ENCODE measurements around the gene PDE4B.

Gene PDE4B

GRCh38 chr1:66323958-66324625 lies 531.4 kb downstream of the PDE4B start:
- no peak for DNase-seq

GRCh38 chr1:66325594-66326380 lies 533.1 kb downstream of the PDE4B start:
- no peak for DNase-seq

GRCh38 chr1:66326867-66327266 lies 534.2 kb downstream of the PDE4B start:
- no peak for DNase-seq

GRCh38 chr1:66327588-66327987 lies 534.9 kb downstream of the PDE4B start:
- no peak for DNase-seq

- DNase-seq: no peak
Measured at GRCh38 chr1:66328896-66329295, 536.2 kb downstream of the PDE4B start.

- peak; percentile 40 for DNase-seq
Measured at GRCh38 chr1:66330722-66331141, 538.0 kb downstream of the PDE4B start.

DNA sequence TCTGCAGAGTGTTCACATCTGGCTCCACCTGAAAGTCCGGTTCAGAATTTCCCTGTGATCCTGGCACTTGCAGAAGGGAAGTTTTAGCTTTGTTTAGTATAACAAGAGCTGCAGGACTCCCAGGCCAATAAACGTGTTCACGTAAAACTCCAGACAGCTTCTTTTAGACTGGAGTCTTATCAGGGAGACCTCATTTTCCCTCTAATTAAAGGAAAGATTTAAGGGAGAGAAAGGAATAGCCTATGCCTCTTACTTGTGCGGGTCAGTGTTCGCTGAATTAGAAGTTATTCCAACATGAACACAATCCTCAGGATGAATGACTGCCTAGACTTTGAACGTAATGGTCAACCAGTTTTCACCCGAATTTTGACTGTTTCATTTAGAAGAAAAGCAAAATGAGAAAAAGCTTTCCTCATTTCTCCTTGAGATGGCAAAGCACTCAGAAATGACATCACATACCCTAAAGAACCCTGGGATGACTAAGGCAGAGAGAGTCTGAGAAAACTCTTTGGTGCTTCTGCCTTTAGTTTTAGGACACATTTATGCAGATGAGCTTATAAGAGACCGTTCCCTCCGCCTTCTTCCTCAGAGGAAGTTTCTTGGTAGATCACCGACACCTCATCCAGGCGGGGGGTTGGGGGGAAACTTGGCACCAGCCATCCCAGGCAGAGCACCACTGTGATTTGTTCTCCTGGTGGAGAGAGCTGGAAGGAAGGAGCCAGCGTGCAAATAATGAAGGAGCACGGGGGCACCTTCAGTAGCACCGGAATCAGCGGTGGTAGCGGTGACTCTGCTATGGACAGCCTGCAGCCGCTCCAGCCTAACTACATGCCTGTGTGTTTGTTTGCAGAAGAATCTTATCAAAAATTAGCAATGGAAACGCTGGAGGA lies 539.2 kb downstream of the PDE4B start:
- peak; percentile 70 for DNase-seq

GRCh38 chr1:66332548-66332901 lies 539.8 kb downstream of the PDE4B start:
- no peak for DNase-seq

GRCh38 chr1:66333466-66334199 lies 540.9 kb downstream of the PDE4B start:
- DNase-seq: no peak

DNA sequence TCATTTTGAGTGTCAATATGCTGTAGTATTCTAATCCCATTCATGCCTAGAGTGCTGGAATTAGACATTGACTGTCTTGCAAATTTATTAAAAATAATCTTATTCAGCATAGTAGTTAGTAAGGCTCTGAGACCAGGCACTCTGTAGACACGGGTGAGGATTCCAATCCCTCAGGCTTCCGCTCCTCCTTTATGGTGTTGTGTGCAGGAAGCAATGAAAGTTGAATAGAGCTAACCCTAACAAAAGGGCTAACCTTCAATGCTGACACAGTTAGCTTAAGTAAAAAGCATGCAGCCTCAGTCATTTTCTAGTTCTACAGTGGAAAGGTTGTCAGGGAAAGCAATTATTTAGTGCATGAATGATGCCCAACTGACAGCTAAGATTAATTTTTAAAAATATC lies 541.6 kb downstream of the PDE4B start:
- no peak for DNase-seq

DNA sequence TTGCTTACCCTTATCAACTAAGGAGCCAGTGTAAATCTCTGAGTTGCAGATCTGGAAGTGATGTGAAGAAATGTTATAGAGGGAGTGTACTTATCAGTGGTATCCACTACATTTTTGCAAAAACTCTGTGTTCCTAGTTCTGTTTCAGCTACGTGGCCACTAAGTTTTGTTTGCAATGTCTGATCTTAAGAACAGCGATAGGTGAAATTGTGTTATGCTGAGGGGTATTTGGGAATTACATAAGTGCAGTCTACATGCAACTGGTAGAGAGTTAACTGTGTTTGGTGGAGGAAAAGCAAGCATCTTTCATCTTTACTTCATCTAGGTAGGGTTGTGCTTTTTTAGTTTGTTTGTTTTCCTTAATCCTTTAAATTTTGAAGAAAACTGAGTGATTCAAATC lies 542.4 kb downstream of the PDE4B start:
- no peak for DNase-seq

GRCh38 chr1:66335859-66336640 lies 543.4 kb downstream of the PDE4B start:
- DNase-seq: no peak

GRCh38 chr1:66336641-66336990 lies 543.9 kb downstream of the PDE4B start:
- DNase-seq: no peak

DNA sequence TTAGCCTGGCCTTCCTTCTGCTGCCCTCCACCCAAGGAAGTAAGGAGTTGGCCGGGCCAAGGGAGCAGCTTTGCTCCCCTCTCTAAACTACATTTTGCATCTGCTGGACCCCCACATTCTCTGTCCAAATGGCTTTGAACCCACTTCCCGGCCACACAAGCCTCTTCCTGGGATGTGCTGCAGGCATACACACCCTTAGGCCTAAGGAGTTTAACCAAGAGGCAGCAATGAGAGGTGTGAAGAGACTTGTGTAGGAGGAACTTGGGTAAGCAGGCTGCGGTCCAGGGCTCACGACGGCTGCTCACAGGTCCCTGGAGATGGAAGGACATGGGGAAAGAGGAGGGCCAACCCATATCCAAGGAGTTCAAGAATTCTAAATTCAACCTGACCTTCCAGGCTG lies 544.6 kb downstream of the PDE4B start:
- no peak for DNase-seq

- no peak for DNase-seq
Measured at GRCh38 chr1:66339944-66340343, 547.2 kb downstream of the PDE4B start.

DNA sequence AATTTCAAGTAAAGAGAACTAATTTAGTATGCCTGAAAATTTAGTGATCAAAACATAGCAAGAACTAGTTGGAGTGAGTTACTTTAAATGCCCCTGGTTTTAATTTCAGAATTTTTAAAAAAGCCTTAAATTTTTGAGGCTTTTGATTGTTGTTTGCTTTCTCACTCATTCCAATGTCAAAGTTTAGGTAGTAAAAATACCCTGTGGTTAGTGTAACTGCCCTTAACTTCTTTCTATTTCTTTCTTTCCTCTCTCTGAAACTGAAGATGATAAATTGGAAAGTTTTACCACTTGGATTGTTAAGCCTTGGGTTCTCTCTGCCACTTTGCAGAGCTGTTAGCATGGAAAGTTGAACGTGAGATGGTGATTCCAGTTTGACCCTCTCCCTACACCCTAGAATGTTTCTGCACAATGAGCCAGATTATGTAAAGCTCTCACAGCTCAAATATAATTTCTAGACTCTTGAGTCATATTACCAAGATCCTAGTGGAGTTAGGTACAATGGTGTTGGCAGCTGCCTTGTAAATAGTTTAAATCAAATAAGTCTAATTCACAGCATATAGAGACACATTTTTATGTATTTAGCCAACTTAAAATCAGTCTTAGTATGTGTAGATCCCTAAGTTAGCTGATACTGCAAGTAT lies 548.9 kb downstream of the PDE4B start:
- DNase-seq: no peak

DNA sequence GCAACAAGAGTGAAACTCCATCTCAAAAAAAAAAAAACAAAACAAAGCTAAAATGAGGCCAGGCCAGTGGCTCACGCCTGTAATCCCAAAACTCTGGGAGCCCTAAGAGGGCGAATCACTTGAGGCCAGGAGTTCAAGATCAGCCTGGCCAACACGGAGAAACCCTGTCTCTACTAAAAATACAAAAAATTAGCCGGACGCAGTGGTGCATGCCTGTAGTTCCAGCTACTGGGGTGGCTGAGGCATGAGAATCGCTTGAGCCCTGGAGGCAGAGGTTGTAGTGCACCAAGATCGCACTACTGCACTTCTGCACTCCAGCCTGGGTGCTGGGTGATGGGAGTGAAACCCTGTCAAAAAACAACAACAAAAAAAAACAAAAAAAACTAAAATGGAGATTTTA lies 550.0 kb downstream of the PDE4B start:
- DNase-seq: no peak

GRCh38 chr1:66343569-66344325 lies 551.1 kb downstream of the PDE4B start:
- no peak for DNase-seq

- DNase-seq: peak; percentile 17
Measured at GRCh38 chr1:66346057-66346795, 553.5 kb downstream of the PDE4B start.

GRCh38 chr1:66346873-66347272 lies 554.2 kb downstream of the PDE4B start:
- no peak for DNase-seq

All from HCEC 1CT (cell line).